NB4 (cell line): Measurements from ENCODE around the gene CYP2A7.
"Not testable (repeated sequence)": the region's sequence is repeated elsewhere in the genome, so short reads cannot be mapped to it uniquely, and the experiment has no call there.

Experiments used
- DNase-seq: peaks from one replicate; pipeline ENCODE4 v3.0.0; 2010; ENCODE audit warnings: low read depth
- H3K4me3 ChIP-seq: one replicate; pipeline ENCODE4 v1.5.1; 2011; ENCODE audit warnings: mild to moderate bottlenecking, low read depth, low read length, moderate library complexity
- MAX ChIP-seq: IDR thresholded peaks from 2 replicates; pipeline ENCODE4 v1.6.1; 2011; ENCODE audit warnings: low read depth, low read length
- MYC ChIP-seq: IDR thresholded peaks from 2 replicates; pipeline ENCODE4 v1.6.1; 2011; ENCODE audit warnings: low read depth, low read length
- POLR2A ChIP-seq: IDR thresholded peaks from 2 replicates; pipeline ENCODE4 v1.6.1; 2011; ENCODE audit warnings: mild to moderate bottlenecking; ENCODE audit not compliant: insufficient read length; ENCODE audit errors: extremely low read depth
- TF ChIP-seq, protein P1 (sequence below): IDR thresholded peaks from one replicate; pipeline ENCODE4 v1.5.1; 2012; ENCODE audit warnings: low read depth, low read length

Gene CYP2A7

DNA sequence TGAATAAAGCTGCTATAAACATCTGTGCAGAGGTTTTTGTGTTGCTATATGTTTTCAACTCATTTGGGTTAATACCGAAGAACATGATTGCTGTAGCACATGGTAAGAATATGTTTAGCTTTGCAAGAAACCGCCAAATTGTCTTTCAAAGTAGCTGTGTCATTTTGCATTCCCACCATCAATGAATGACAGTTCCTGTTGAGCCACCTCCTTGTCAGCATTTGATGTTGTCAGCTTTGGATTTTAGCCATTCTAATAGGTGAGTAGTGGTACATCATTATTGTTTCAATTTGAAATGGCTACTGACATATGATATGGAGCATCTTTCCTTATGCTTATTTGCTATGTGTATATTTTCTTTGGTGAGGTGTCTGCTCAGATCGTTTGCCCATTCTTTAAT lies 40.0 kb downstream of the CYP2A7 start:
- DNase-seq, H3K4me3 ChIP-seq: not testable (repeated sequence)

GRCh38 chr19:40838477-40838876 lies 43.6 kb downstream of the CYP2A7 start:
- DNase-seq, H3K4me3 ChIP-seq: not testable (repeated sequence)

DNA sequence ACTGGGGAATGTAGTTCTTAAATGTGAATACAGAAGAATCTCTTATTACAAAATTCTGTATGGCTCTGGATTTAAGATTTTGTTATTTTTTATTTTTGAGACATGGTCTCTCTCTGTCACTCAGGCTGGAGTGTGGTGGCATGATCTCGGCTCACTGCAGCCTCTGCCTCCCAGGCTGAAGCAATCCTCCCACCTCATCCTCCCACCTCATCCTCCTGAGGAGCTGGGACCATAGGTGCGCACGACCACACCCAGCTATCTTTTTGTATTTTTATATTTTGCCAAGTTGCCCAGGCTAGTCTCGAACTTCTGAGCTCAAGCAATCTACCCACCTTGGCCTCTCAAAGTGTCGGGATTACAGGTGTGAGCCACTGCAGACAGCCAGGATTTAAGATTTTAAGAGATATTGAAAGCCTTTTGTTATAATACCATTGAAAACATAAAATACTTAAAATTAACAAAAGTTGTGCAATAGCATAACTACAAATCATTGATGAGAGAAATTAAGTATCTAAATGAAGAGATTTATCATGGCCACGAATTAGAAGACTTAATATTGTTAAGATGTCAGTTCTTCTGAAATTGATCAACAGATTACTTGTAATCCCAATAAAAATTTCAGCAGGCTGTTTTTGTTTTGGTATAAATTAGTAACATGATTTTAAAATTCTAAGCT lies 45.1 kb downstream of the CYP2A7 start:
- TF ChIP-seq POLR2A (no peak), MYC (no peak)
- no peak overlapping the region for H3K4me3 ChIP-seq
- DNase-seq = no peak

GRCh38 chr19:40833728-40834533 lies 48.1 kb downstream of the CYP2A7 start:
- DNase-seq = peak; percentile 48
- H3K4me3 ChIP-seq = not testable (repeated sequence)

GRCh38 chr19:40832431-40832790 lies 49.6 kb downstream of the CYP2A7 start:
- DNase-seq, H3K4me3 ChIP-seq: not testable (repeated sequence)

- peak; percentile 88 for DNase-seq
- TF ChIP-seq MYC (peak; percentile 95), MAX (peak; percentile 98)
- TF ChIP-seq, protein P1, sequence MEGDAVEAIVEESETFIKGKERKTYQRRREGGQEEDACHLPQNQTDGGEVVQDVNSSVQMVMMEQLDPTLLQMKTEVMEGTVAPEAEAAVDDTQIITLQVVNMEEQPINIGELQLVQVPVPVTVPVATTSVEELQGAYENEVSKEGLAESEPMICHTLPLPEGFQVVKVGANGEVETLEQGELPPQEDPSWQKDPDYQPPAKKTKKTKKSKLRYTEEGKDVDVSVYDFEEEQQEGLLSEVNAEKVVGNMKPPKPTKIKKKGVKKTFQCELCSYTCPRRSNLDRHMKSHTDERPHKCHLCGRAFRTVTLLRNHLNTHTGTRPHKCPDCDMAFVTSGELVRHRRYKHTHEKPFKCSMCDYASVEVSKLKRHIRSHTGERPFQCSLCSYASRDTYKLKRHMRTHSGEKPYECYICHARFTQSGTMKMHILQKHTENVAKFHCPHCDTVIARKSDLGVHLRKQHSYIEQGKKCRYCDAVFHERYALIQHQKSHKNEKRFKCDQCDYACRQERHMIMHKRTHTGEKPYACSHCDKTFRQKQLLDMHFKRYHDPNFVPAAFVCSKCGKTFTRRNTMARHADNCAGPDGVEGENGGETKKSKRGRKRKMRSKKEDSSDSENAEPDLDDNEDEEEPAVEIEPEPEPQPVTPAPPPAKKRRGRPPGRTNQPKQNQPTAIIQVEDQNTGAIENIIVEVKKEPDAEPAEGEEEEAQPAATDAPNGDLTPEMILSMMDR = no peak
- H3K4me3 ChIP-seq = no peak overlapping the region
Observed at GRCh38 chr19:40831502-40832430, 50.3 kb downstream of the CYP2A7 start.

- DNase-seq = not testable (repeated sequence)
Observed at GRCh38 chr19:40830741-40831140, 51.3 kb downstream of the CYP2A7 start.

DNA sequence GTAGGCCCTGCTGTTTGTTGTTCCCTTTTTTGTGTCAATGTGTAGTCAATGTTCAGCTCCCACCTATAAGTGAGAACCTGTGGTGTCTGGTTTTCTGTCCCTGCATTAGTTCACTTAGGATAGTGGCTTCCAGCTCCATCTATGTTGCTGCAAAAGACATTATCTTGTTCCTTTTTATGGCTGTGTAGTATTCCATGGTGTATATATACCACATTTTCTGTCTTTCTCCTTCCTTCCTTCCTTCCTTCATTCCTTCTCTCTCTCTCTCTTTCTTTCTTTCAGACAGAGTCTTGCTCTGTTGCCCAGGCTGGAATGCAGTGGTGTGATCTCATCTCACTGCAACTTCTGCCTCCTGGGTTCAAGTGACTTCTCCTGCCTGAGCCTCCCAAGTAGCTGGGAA lies 52.8 kb downstream of the CYP2A7 start:
- no peak for DNase-seq
- no peak overlapping the region for H3K4me3 ChIP-seq
- no peak for TF ChIP-seq MYC
- no peak for TF ChIP-seq MAX
- TF ChIP-seq POLR2A = no peak
- TF ChIP-seq, protein P1 = no peak

More at GRCh38 chr19:40830741-40831140, 51.3 kb downstream of the CYP2A7 start:
- H3K4me3 ChIP-seq = not testable (repeated sequence)

GRCh38 chr19:40827386-40828247 lies 54.4 kb downstream of the CYP2A7 start:
- no peak for TF ChIP-seq MAX
- no peak for TF ChIP-seq MYC
- TF ChIP-seq, protein P1 = no peak
- TF ChIP-seq POLR2A = no peak
- no peak overlapping the region for H3K4me3 ChIP-seq
- DNase-seq = no peak

DNA sequence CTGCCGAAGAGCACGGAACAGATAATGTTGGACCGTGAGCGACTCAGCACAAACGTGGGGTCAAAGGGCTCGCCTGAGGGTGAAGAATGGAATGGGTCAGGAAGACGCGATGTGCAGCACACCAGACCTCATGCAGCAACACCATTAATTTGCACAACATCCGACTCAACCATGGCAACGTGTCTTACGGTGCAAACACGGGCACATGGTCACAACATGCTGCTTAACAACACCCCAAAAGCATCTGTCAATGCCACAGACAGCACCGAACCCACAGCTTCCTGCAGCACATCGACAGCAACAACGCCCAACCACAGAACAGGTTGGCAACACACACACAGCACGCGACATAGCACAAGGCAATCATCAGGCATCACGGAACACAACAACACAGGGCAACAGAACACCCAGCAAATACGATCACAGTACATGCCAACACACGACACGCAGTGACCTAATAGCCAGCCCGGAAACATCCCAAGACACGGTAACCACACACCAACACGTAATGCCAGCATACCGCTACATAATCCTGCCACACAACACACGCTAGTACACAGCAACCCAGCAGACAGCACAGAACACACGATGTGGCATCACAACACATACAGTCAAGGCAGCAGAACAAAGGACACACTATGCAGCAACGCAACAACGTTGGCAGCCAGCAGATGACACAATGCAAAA lies 55.2 kb downstream of the CYP2A7 start:
- not testable (repeated sequence) for H3K4me3 ChIP-seq, DNase-seq

GRCh38 chr19:40826312-40826698 lies 55.7 kb downstream of the CYP2A7 start:
- DNase-seq, H3K4me3 ChIP-seq: not testable (repeated sequence)
